ENCODE data around the gene ZNF30.
A peak's percentile ranks its signal among the peaks of the same experiment; 100 is the strongest.
"Not testable (repeated sequence)": the region's sequence is repeated elsewhere in the genome, so short reads cannot be mapped to it uniquely, and the experiment has no call there.

The ZNF30 gene

GRCh38 chr19:34960940-34961679, 34.4 kb downstream of the ZNF30 start:
- no peak for DNase-seq

GRCh38 chr19:34961775-34962686, 35.3 kb downstream of the ZNF30 start:
- DNase-seq: peak; percentile 83 to 85

DNA sequence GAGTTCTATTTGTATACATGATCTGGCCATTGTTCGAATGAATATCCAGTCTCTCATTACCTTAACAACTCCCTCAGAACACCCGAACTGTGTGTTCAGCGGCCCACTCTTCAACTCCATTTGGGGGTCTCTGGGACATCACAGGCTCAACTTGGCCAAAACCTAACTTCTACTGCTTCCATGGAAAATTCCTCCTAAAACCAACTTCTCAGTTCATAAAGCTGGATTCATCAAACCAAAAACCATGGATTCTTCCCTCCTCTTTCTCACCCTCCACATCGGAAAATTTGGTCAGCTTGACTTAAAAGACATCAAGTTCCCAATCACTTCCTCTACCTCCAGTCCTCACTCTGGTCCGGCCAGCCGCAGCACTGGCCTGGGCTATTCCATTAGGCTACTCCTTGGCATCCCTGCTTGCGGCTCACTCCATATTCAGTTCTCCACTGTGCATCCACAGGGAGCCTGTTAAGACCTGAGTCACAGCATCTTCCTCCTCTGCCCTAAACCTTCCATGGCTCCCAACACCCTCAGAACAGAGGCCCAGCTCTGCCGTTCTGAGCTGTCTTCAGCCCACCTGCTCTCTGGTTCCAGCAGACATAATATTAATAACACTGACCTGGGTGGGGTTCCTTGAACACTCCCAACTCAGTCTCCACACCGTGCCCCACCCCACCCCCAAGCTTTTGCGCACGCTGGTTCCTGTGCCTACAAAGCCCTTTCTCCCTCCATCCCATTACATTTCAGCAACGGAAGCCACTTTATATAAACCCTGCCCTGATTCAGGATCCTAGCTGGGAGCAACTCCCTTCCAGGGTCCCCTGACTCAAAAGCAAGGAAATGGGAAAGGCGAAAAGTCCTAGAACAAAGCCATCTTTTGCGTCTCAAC, 36.2 kb downstream of the ZNF30 start:
- DNase-seq: peak in 1 of 2 experiments; percentile 19

GRCh38 chr19:34963573-34964406, 37.1 kb downstream of the ZNF30 start, which contains the start of gene ZNF792:
Gene ZNF792, minus strand, starts transcription at chr19:34964229. Its CDS starts 567 bp downstream, at chr19:34963662.
- peak; percentile 44 to 56 for DNase-seq

- DNase-seq: no peak
Measured at GRCh38 chr19:34964598-34964997, 37.9 kb downstream of the ZNF30 start.

DNA sequence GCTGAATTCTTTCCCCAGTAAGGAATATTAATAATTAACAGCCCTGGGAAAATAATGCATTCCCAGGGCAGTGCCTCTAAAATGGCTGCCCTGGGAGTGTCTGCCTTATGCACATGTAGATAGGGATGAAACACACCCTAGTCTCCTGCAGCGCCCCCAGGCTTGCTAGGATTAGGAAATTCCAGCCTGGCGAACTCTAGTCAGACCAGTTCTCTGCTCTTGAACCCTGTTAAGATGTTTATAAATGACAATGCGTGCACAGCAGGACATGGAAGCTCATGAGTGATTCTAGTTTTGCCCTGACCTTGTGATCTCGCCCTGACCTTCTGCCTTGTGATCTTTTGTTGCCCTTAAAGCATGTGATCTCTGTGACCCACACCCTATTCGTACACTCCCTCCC, 38.8 kb downstream of the ZNF30 start:
- DNase-seq: not testable (repeated sequence)

DNA sequence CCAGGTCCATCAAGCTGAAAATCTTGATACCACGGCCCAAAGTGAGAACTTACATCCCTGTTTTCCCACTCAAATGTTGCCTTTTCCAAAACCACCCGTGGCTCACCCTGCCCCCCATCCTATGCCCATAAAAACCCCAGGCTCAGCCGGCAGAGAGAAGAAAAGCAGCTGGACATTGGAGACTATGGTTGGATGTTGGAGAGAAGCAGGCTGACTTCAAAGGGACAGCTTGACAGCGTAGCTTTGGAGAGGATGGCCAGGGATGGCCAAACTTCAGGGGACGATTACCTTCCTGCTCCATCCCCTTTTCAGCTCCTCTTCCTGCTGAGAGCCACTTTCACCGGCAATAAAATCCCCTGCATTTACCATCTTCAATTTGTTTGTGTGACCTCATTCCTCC, 40.8 kb downstream of the ZNF30 start:
- no peak for DNase-seq

DNA sequence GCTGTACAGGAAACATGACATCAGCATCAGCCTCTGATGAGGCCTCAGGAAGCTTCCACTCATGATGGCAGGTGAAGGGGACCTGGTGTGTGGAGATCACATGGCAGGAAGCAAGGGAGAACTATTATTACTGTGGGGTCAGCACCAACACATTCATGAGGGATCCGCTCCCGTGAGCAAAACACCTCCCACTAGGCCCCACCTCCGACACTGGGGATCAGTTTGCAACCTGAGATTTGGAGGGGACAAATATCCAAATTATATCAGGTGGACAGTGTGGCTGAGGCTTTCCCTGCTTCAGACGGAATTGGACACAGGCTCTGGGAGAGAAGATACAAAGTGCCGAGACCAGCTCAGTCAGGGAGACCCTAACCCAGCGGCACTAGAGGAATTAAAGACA, 43.0 kb downstream of the ZNF30 start:
- DNase-seq: no peak

GRCh38 chr19:34970185-34970780, 43.6 kb downstream of the ZNF30 start:
- not testable (repeated sequence) for DNase-seq

- no peak for DNase-seq
Measured at GRCh38 chr19:34972163-34972705, 45.5 kb downstream of the ZNF30 start.

DNA sequence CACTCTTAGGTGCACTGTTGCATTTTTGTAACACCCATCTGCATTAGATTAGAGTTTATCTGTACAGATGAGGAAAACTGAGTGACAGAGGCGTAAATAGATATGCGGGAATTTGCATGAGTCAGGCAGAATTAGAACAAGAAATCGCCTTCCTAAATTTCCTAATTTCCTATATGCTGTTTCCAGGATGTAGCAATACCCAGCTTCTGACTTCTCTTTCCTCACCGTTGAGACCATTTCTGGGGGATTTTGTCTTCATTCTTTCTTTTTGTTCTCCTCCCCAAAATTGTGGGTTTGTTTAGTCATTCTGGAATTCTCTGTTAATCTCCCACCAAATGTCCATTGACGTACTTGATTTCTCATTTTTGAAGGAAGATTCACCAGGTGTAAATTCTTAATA, 47.9 kb downstream of the ZNF30 start:
- no peak for DNase-seq

DNA sequence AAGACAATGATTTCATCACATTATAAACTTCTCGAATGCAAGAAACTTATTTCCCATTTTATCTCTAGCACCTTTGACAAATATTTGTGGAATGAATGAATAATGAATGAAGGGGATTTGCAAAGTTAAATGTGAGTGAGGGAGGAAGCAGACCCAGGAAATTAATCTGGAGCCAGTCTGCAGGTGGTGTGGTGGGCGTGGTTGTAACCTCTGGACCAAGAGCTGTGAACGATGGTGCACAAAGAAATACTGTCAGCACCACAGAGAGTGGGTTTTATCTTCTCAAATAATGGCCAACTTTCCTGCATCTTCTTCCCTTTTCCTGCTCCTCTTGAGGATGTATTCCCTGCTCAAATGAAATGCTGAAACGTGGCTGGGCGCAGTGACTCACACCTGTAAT, 48.4 kb downstream of the ZNF30 start:
- no peak for DNase-seq

DNA sequence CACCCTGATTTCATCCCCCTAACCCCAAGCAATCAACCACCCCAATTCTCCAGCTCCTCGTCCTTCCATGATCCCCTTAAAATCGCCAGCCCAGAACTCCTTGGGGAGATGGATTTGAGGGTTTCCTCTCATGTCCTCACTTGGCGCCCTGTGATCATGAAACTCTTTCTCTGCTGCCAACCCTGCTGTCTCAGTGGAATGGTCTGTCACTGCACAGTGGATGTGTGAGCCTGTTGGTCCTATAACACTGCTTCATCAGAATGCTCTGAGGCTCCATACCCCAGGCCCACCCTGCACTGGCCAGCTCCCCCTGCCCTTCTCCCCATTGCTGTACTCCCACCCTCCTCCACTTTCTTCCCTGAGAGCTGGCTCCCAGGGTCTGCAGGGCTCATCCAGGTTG, 49.9 kb downstream of the ZNF30 start:
- no peak for DNase-seq

- DNase-seq: no peak
Measured at GRCh38 chr19:34979819-34980640, 53.3 kb downstream of the ZNF30 start.

GRCh38 chr19:34982275-34982674, 55.6 kb downstream of the ZNF30 start:
- DNase-seq: no peak

DNA sequence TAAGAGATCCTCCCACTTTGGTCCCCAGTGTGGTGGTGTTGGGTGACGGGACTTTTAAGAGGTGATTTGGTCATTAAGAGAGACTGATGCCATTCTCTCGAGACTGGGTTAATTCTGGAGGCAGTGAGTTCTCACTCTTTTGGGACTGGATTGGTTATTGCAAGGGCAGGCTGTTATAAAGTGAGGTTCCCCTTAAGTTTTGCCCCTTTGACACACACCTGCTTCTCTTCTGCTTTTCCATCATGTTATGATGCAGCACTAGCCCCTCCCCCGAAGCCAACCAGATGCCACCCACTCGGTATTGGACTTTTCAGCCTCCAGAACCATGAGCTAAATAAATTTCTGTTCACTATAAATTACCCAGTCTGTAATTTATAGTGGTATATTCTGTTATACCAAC, 57.1 kb downstream of the ZNF30 start:
- DNase-seq: no peak

- DNase-seq: no peak
Measured at GRCh38 chr19:34984287-34984686, 57.6 kb downstream of the ZNF30 start.

- DNase-seq: peak; percentile 86 to 88
Measured at GRCh38 chr19:34985249-34986022, 58.7 kb downstream of the ZNF30 start.

GRCh38 chr19:34988119-34988518, 61.4 kb downstream of the ZNF30 start:
- DNase-seq: no peak
